Measurements from ENCODE around the gene FGL2.
"Not testable (repeated sequence)": the region's sequence is repeated elsewhere in the genome, so short reads cannot be mapped to it uniquely, and the experiment has no call there.

FGL2 gene

DNA sequence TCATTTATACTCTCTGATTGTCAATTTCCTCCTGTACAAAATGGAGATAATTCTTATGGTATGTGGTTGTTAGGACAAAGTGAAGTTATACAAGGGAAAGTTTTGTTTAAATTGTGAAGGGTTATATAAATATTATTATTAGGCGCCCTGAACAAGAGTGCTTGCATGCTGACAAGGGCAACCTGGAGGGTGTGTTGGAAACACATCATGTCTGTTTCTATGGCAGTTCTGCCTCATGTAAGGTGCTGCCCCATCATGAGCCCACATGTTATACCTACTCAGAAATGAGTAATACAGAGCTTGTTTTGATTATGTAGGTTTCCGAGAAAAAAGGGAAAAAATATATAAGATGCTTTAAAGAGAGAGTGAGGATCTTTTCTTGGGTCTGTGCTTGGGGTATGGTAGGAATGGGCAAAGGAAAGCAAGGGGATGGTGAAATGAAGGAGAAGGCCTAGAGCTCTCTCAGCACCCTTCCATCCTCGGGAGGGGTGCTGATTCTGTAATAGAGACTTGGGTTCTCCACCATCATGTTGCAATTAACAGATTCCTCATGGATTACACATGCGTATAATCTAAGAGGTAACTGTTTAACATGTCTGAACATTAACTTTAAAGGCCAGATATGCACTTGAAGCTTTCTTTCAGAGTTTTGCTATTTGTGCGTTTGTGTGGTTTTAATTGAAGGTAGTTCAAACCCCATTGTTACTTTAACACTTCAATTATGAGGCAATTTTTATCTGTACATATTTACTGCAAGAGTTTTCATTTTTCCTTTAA is 43.8 kb downstream of the FGL2 start:
- not testable (repeated sequence) for DNase-seq (ENCODE audit: low spot score)

GRCh38 chr7:77154917-77155464 is 44.6 kb downstream of the FGL2 start:
- DNase-seq (ENCODE audit: low spot score), result not testable (repeated sequence)

DNA sequence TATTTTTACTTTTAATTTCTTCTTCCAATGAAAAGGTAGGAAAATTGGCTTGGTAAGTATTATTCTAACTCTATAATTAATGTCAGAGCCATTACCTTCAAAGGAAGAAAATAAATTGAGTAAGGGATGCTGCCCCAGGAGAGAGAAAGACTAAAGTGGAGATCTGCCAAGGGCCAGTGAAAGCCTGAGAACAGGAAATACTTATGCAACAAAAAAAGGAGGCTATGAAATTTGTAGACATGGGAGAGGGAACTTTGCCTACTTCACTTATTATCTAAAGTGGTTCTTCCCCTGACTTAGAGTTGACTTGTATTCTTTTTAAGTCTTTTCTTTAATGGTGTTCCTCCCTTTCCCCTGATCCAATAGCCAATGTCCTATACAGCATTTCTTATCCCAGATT is 47.4 kb downstream of the FGL2 start:
- DNase-seq (ENCODE audit: low spot score), result peak; percentile 13
